ENCODE measurements around the gene FBXL4. TPM values are rescaled to one million over a fixed set of nuclear protein-coding genes. Genes with fewer than 3 reads are reported as not detected.

The FBXL4 gene
- total and polyA plus RNA-seq, 2 experiments from 2014 or later = 10.8 to 31.0 TPM

DNA sequence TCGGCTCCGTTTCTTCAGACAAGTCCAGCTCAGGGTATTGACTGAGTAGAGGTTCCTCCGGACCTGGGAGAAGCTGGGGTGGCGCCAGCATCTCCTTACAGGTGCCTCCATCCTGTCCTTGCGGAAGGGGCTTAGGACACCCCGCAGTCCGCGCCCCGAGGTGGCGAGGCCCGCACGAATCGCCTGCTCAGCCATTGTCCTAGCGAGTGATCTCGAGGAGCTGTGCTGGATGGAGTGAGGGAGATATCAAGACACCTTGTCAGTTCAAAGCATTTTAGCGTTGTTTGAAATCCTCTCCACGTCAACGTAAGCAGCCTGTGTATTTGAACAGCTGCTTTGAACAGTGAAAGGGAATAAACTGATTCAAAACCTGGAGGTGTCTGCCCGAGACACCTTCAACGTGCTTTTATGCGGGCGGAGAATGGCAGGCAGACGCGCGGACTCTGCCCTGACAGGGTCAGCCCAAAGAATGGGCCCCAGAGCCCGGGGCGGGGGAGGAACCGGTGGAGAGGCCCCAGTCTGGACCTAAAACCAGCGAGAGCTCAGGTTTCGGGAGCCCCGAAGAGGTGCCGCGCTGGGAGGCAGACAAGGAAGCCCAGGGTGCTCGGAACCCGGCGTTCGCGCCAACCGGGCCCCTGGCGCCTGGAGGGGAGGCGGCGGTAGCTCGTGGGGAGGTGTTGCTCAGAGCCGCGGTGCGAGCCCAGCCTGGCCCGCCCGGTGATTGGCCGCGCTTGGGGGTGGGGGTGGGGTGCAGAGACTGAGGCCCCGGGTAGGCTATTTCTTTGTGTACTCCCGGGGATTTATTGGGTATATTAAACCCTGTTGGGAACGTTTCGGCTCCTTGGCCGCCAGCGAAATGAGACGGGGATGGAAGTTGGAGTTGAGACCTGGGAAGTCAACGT, 116.4 kb downstream of the FBXL4 start:
- Histone ChIP-seq H2AFZ (peak overlapping the region; percentile 35), H4K20me1 (ENCODE audit: insufficient read depth, poor library complexity, severe bottlenecking) (no peaks in the 10 kb centered on the region), H3K9me3 (ENCODE audit: low read depth) (no peaks in the 10 kb centered on the region), H3K4me2 (peak overlapping the region; percentile 93), H3K4me3 (no peak overlapping the region), H3K9me2 (replicated peaks; ENCODE audit: insufficient read depth) (no peaks in the 10 kb centered on the region), H3K79me2 (no peaks in the 10 kb centered on the region), H3K4me1 (ENCODE audit: insufficient read depth) (peaks cover 39% of the 10 kb centered on the region), H3K27ac (no peak overlapping the region), H3K36me3 (replicated peaks; ENCODE audit: insufficient read depth, low read depth) (no peaks in the 10 kb centered on the region), H3K27me3 (peaks cover 88% of the 10 kb centered on the region)
- no peak for DNase-seq (ENCODE audit: low spot score)
- WGBS (ENCODE audit: low lambda C conversion rate, missing lambda C conversion rate) = 2% methylated on average over 53 of the region's 58 CpGs
- TF ChIP-seq, protein P1, sequence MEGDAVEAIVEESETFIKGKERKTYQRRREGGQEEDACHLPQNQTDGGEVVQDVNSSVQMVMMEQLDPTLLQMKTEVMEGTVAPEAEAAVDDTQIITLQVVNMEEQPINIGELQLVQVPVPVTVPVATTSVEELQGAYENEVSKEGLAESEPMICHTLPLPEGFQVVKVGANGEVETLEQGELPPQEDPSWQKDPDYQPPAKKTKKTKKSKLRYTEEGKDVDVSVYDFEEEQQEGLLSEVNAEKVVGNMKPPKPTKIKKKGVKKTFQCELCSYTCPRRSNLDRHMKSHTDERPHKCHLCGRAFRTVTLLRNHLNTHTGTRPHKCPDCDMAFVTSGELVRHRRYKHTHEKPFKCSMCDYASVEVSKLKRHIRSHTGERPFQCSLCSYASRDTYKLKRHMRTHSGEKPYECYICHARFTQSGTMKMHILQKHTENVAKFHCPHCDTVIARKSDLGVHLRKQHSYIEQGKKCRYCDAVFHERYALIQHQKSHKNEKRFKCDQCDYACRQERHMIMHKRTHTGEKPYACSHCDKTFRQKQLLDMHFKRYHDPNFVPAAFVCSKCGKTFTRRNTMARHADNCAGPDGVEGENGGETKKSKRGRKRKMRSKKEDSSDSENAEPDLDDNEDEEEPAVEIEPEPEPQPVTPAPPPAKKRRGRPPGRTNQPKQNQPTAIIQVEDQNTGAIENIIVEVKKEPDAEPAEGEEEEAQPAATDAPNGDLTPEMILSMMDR (IDR thresholded peaks at IDR 0.05; ENCODE audit: poor library complexity) = no peak
- no peak for TF ChIP-seq EZH2 (IDR thresholded peaks at IDR 0.05; ENCODE audit: borderline replicate concordance)
- TF ChIP-seq EZH2phosphoT487 (IDR thresholded peaks at IDR 0.05; ENCODE audit: low read depth, severe bottlenecking, unreplicated experiment) = no peak

DNA sequence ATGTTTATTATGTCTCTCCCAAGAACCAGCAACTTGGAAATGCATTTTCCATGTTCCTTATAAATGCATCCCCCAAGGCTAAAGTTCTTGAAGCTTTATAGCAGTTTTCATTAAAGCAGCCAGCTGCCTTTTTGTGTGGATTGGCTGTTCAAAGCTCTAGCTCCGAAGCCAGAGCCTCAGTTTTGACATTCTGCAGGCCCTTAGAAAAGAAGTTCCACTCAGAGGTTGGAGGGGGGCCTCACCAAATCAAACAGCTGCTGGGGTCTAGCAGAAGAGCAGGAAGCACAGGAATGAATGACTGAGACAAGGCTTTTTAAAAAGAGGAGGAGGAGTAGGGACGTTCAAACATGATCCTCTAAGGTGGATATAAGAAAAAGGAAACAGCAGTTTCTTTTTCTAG, 117.6 kb downstream of the FBXL4 start:
- no peak for TF ChIP-seq EZH2 (IDR thresholded peaks at IDR 0.05; ENCODE audit: borderline replicate concordance)
- TF ChIP-seq EZH2phosphoT487 (IDR thresholded peaks at IDR 0.05; ENCODE audit: low read depth, severe bottlenecking, unreplicated experiment) = no peak
- TF ChIP-seq, protein P1 (IDR thresholded peaks at IDR 0.05; ENCODE audit: poor library complexity) = no peak
- WGBS (ENCODE audit: low lambda C conversion rate, missing lambda C conversion rate) = 8% methylated on average over 2 of the region's 2 CpGs
- peaks cover 33% of the 10 kb centered on the region for H3K4me1 ChIP-seq (ENCODE audit: insufficient read depth)

DNA sequence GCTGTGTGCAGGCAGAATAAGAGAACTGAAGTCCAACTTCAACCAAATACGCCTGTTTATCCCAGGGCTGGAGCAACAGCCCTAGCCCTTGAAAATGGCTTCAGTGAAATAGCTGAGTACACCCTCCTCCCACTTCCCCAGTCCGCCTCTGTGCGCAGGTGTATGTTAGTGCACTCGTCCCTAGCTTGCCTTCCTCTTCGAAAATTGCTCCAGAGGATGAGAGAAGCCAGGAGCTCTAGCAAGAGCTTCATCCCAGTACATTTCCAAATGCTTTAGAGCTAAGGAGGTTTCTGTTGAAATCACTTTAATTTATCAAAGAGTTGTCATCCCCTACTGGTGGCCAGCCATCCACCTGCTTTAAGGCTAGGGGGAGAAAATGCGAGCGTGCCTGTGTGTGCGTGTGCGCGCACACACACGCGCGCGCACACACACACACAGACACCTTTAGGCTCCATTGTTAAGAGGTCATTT, 118.8 kb downstream of the FBXL4 start:
- Histone ChIP-seq H3K9me2 (replicated peaks; ENCODE audit: insufficient read depth) (no peaks in the 10 kb centered on the region), H3K9me3 (ENCODE audit: low read depth) (no peaks in the 10 kb centered on the region), H3K4me2 (no peak overlapping the region), H3K4me1 (ENCODE audit: insufficient read depth) (peaks cover 40% of the 10 kb centered on the region), H4K20me1 (ENCODE audit: insufficient read depth, poor library complexity, severe bottlenecking) (no peaks in the 10 kb centered on the region), H3K79me2 (no peaks in the 10 kb centered on the region), H3K36me3 (replicated peaks; ENCODE audit: insufficient read depth, low read depth) (no peaks in the 10 kb centered on the region), H3K4me3 (no peak overlapping the region), H3K27me3 (peaks cover 97% of the 10 kb centered on the region), H3K27ac (no peak overlapping the region), H2AFZ (no peak overlapping the region)
- TF ChIP-seq, protein P1 (IDR thresholded peaks at IDR 0.05; ENCODE audit: poor library complexity) = no peak
- TF ChIP-seq EZH2 (IDR thresholded peaks at IDR 0.05; ENCODE audit: borderline replicate concordance) = peak; percentile 92
- WGBS (ENCODE audit: low lambda C conversion rate, missing lambda C conversion rate) = 4% methylated on average over 14 of the region's 14 CpGs
- no peak for DNase-seq (ENCODE audit: low spot score)

More for the DNA sequence above, 117.6 kb downstream of the FBXL4 start:
- Histone ChIP-seq H3K36me3 (replicated peaks; ENCODE audit: insufficient read depth, low read depth) (no peaks in the 10 kb centered on the region), H3K27ac (no peak overlapping the region), H4K20me1 (ENCODE audit: insufficient read depth, poor library complexity, severe bottlenecking) (no peaks in the 10 kb centered on the region), H3K79me2 (no peaks in the 10 kb centered on the region), H2AFZ (no peak overlapping the region), H3K27me3 (peaks cover 88% of the 10 kb centered on the region), H3K4me3 (no peak overlapping the region), H3K9me2 (replicated peaks; ENCODE audit: insufficient read depth) (no peaks in the 10 kb centered on the region), H3K9me3 (ENCODE audit: low read depth) (no peaks in the 10 kb centered on the region), H3K4me2 (no peak overlapping the region)
- DNase-seq (ENCODE audit: low spot score) = no peak

All from hepatocyte (in vitro differentiated cells).